ENCODE data around the gene DDX1. TPM values are rescaled to one million over a fixed set of nuclear protein-coding genes. Genes with fewer than 3 reads are reported as not detected.

DDX1 gene
- total and polyA plus RNA-seq, 11 donors = 97.7 to 193 (median 136) TPM

DNA sequence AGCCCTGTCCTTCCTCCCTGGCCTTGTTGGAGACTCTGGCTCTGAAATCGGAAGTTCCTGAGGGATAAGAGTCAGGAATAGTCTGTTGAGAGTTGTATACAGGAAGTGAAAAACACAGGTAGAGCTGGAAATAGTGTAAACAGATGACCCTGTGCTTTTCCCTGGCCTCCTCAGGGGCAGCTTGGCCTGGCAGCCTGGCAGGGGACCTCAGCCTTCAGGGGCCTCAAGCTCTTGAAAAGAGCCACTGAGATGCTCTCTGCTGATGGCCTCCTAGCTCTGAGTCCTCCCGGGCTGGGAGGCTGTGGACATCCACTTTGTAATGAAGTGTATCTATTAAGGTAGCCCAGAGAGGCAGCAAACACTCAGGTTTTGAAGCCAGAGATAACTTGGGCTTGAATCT, 79.3 kb downstream of the DDX1 start:
- H3K27ac ChIP-seq = no peak overlapping the region
- peak in 1 of 4 donors; percentile 32 for ATAC-seq

DNA sequence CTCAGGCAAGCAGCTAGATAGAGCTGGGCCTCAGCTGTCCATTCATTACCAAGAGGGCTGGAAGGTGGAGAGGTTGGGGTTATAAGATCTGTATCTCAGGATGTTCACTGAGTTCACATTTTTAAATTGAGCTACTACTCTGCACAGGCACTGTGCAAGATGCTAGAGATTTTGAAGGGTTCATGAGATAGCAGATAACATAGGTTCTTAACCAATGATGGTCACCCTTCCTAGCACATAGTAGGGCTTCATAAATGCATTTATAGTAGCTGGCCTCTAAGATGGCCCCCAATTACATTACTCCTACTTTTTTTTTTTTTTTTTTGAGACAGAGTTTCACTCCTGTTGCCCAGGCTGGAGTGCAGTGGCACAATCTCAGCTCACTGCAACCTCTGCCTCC, 79.7 kb downstream of the DDX1 start:
- H3K4me1 ChIP-seq = peaks cover 0 to 10% (median 0%) of the 10 kb centered on the region in 12 donors
- intact Hi-C loops (cut with DNase I) = no loop called here
- ATAC-seq (no peak), DNase-seq (no peak)
- TF ChIP-seq POLR2A (IDR thresholded peaks at IDR 0.05) = no peak
- TF ChIP-seq, protein P1, sequence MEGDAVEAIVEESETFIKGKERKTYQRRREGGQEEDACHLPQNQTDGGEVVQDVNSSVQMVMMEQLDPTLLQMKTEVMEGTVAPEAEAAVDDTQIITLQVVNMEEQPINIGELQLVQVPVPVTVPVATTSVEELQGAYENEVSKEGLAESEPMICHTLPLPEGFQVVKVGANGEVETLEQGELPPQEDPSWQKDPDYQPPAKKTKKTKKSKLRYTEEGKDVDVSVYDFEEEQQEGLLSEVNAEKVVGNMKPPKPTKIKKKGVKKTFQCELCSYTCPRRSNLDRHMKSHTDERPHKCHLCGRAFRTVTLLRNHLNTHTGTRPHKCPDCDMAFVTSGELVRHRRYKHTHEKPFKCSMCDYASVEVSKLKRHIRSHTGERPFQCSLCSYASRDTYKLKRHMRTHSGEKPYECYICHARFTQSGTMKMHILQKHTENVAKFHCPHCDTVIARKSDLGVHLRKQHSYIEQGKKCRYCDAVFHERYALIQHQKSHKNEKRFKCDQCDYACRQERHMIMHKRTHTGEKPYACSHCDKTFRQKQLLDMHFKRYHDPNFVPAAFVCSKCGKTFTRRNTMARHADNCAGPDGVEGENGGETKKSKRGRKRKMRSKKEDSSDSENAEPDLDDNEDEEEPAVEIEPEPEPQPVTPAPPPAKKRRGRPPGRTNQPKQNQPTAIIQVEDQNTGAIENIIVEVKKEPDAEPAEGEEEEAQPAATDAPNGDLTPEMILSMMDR (IDR thresholded peaks at IDR 0.05) = no peak
- no peak overlapping the region for H3K4me3 ChIP-seq
- H3K27ac ChIP-seq = no peak overlapping the region
- H3K9me3 ChIP-seq = peaks cover 0 to 3% (median 0%) of the 10 kb centered on the region in 12 donors
- H3K36me3 ChIP-seq = no peaks in the 10 kb centered on the region
- peaks cover 0 to 5% (median 0%) of the 10 kb centered on the region in 9 donors for H3K27me3 ChIP-seq

More for the DNA sequence above, 79.3 kb downstream of the DDX1 start:
- TF ChIP-seq POLR2A (IDR thresholded peaks at IDR 0.05) = no peak
- Histone ChIP-seq H3K27me3 (peaks cover 0 to 5% (median 0%) of the 10 kb centered on the region in 9 donors), H3K36me3 (no peaks in the 10 kb centered on the region), H3K4me3 (no peak overlapping the region), H3K4me1 (peaks cover 0 to 10% (median 0%) of the 10 kb centered on the region in 12 donors), H3K9me3 (peaks cover 0 to 3% (median 0%) of the 10 kb centered on the region in 12 donors)
- 47 to 66% (median 60%) methylated on average over 2 of the region's 2 CpGs for WGBS, 4 donors
- intact Hi-C loops (cut with DNase I) = no loop called here
- no peak for DNase-seq

DNA sequence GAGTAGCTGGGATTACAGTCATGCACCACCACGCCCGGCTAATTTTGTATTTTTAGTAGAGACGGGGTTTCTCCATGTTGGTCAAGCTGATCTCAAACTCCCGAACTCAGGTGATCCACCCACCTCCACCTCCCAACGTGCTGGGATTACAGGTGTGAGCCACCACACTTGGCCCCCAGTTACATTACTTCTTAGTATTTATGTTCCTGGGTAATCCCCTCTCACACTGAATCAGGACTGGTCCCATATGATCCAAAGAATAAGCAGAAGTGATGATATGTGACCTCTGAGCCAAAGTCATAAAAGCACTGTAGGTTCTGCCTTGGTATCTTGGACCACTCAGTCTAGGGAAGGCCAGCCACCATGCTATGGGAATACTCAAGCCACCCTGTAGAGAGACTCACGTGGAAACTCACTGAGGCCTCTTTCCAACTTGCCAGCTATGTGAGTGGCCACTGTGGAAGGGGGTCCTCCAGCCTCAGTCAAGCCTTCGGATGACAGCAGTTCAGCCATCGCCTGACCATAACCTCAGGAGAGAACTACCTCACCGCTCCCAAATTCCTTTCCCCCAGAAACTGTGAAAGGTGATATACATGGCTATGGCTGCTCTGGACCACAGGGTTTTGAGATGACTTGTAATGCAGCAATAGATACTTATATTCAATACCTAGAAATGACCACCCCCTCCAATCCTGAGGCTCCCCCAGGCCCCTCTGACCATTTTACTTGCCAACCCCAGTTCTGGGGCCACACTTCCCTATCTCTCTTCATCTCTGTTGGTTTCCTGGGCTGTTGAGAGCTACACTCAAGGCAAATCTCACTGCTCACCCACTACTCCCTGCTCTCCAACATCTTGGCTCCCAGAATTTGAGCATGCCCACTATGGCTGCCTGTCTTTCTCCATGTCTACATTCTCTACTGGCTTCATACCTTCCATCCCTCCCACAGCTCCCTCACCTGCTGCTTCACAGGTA, 80.5 kb downstream of the DDX1 start:
- H3K27ac ChIP-seq = no peak overlapping the region
- H3K9me3 ChIP-seq = peaks cover 0 to 3% (median 0%) of the 10 kb centered on the region in 12 donors
- ATAC-seq = no peak
- H3K27me3 ChIP-seq = peaks cover 0 to 5% (median 0%) of the 10 kb centered on the region in 9 donors
- intact Hi-C loops (cut with DNase I) = no loop called here
- 90 to 100% (median 97%) methylated on average over 9 of the region's 9 CpGs for WGBS, 4 donors
- H3K36me3 ChIP-seq = no peaks in the 10 kb centered on the region
- no peak for TF ChIP-seq POLR2A (IDR thresholded peaks at IDR 0.05)
- no peak for DNase-seq
- H3K4me3 ChIP-seq = no peak overlapping the region
- H3K4me1 ChIP-seq = peaks cover 0 to 10% (median 0%) of the 10 kb centered on the region in 12 donors

DNA sequence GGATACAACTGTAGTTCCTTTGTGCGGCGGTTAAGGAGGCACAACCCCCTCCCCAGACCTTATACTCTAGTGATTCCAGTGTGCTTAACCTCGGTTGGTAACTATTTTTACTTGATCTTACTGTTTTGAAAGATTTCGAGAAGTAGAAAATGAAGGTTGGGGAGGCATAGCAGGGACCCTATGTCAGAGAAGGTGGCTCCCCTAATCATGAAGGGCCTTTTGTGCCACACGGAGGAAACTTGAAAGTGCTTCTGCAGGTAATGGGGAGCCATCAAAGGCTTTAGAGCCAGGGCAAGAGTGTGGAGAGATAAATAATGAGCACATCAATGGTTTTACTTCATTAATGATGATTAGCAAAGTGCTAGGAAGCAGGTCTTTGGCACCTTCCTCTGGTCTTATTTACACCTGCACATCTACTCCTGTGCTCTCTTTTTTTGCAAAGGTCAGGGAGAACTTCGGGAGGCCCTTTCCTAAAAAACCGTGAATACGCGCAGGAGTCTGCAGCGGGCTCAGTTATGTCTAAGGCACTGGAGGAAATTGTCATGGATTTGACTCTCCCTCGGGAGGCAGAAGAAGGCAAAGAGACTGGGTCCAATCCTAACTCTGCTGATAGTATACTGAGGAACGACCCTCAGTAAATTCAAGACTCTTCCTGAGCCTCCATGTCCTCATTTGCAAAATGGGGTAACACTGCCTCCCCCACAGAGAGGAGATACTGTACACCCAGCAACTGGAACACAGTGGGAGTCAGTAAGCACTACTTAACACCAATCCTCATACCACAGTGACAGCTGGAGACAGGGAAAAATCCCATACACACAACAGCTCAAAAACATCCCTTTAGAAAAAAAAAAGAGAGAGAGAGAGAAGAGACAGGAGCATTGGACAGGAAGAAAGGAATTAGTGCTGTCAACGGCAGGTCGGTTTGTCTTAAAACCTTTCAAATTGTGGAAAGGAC, 81.6 kb downstream of the DDX1 start:
- no peaks in the 10 kb centered on the region for H3K36me3 ChIP-seq
- DNase-seq (no peak), ATAC-seq (no peak)
- WGBS, 4 donors = 75 to 82% (median 77%) methylated on average over 13 to 14 of the region's 14 CpGs
- peaks cover 0 to 10% (median 0%) of the 10 kb centered on the region in 12 donors for H3K4me1 ChIP-seq
- H3K27ac ChIP-seq = no peak overlapping the region
- peaks cover 0 to 3% (median 0%) of the 10 kb centered on the region in 12 donors for H3K9me3 ChIP-seq
- H3K27me3 ChIP-seq = peaks cover 0 to 5% (median 0%) of the 10 kb centered on the region in 9 donors
- no peak overlapping the region for H3K4me3 ChIP-seq
- intact Hi-C loops (cut with DNase I) = no loop called here
- TF ChIP-seq, protein P1 (IDR thresholded peaks at IDR 0.05) = no peak
- no peak for TF ChIP-seq POLR2A (IDR thresholded peaks at IDR 0.05)

Measured in heart left ventricle (tissue), 16 donors.